NCI-H345 treated with DMSO at 0.1 percent for 48 hours (cell line): ENCODE results near the gene EML5.

Experiments used
- DNase-seq: peaks from one replicate; lab custom pipeline; 2025; ENCODE audit not compliant: unreplicated experiment; lab: John Stamatoyannopoulos, UW

The EML5 gene

GRCh38 chr14:88618476-88618875 lies 174.3 kb downstream of the EML5 start:
- DNase-seq, result no peak

- DNase-seq, result no peak
These were observed 175.3 kb downstream of the EML5 start for GRCh38 chr14:88617479-88617878.

GRCh38 chr14:88616697-88617096 lies 176.1 kb downstream of the EML5 start:
- DNase-seq, result no peak

GRCh38 chr14:88614218-88614907 lies 178.4 kb downstream of the EML5 start:
- DNase-seq, result no peak

- DNase-seq, result no peak
These were observed 179.2 kb downstream of the EML5 start for GRCh38 chr14:88613552-88614010.

GRCh38 chr14:88612981-88613380 lies 179.8 kb downstream of the EML5 start:
- no peak for DNase-seq

- no peak for DNase-seq
These were observed 180.9 kb downstream of the EML5 start for GRCh38 chr14:88611878-88612277.

- DNase-seq, result no peak
These were observed 184.9 kb downstream of the EML5 start for GRCh38 chr14:88607829-88608228.

- no peak for DNase-seq
These were observed 187.2 kb downstream of the EML5 start for GRCh38 chr14:88605594-88605993.

- DNase-seq, result no peak
These were observed 188.5 kb downstream of the EML5 start for GRCh38 chr14:88604212-88604611.

- no peak for DNase-seq
These were observed 192.9 kb downstream of the EML5 start for GRCh38 chr14:88599761-88600439.

GRCh38 chr14:88599326-88599725 lies 193.4 kb downstream of the EML5 start:
- no peak for DNase-seq

- no peak for DNase-seq
These were observed 194.6 kb downstream of the EML5 start for GRCh38 chr14:88598097-88598675.

GRCh38 chr14:88597601-88598000 lies 195.2 kb downstream of the EML5 start:
- no peak for DNase-seq

- DNase-seq, result no peak
These were observed 195.7 kb downstream of the EML5 start for GRCh38 chr14:88597038-88597437.

GRCh38 chr14:88592031-88592430 lies 200.7 kb downstream of the EML5 start:
- DNase-seq, result no peak

- no peak for DNase-seq
These were observed 202.6 kb downstream of the EML5 start for GRCh38 chr14:88590173-88590572.

- DNase-seq, result no peak
These were observed 204.7 kb downstream of the EML5 start for GRCh38 chr14:88588081-88588480.

GRCh38 chr14:88584451-88584850 lies 208.3 kb downstream of the EML5 start:
- no peak for DNase-seq

GRCh38 chr14:88576222-88576621 lies 216.5 kb downstream of the EML5 start:
- no peak for DNase-seq

GRCh38 chr14:88572117-88572516 lies 220.6 kb downstream of the EML5 start:
- no peak for DNase-seq

- DNase-seq, result no peak
These were observed 224.6 kb downstream of the EML5 start for GRCh38 chr14:88568196-88568595.
